RWPE2 (cell line): ENCODE results near the gene UBL3.

ENCODE experiments used
- ATAC-seq: fragments of 200-7000 bp; cut with Tn5 transposase; 3 replicates; pipeline ENCODE4 v1.9.1; 2021; ENCODE audit warnings: low read depth
- DNase-seq: peaks from one replicate; pipeline ENCODE4 v3.0.0-alpha.2; 2020; ENCODE audit warnings: low spot score
- H3K27ac ChIP-seq: fragments of 450-650 bp; 2 replicates; pipeline ENCODE4 v1.5.1; 2017; ENCODE audit warnings: mild to moderate bottlenecking; ENCODE audit not compliant: poor library complexity, severe bottlenecking
- H3K27me3 ChIP-seq: fragments of 250-450 bp; sonication (Bioruptor Pico); 2 replicates; pipeline ENCODE4 v1.5.1; 2021; ENCODE audit warnings: mild to moderate bottlenecking, moderate library complexity; ENCODE audit not compliant: insufficient read depth, poor library complexity, severe bottlenecking
- H3K36me3 ChIP-seq: fragments of 250-450 bp; sonication (Bioruptor Pico); 2 replicates; pipeline ENCODE4 v1.5.1; 2020; ENCODE audit warnings: low read depth, mild to moderate bottlenecking, moderate library complexity
- H3K4me1 ChIP-seq: fragments of 250-450 bp; sonication (Bioruptor Pico); 2 replicates; pipeline ENCODE4 v1.5.1; 2021; ENCODE audit warnings: mild to moderate bottlenecking, moderate library complexity; ENCODE audit not compliant: insufficient read depth, poor library complexity, severe bottlenecking
- H3K4me3 ChIP-seq: fragments of 250-450 bp; sonication (Bioruptor Pico); 2 replicates; pipeline ENCODE4 v1.5.1; 2021; ENCODE audit warnings: mild to moderate bottlenecking, moderate library complexity; ENCODE audit not compliant: severe bottlenecking
- H3K9me3 ChIP-seq: fragments of 250-450 bp; sonication (Bioruptor Pico); 2 replicates; pipeline ENCODE4 v1.5.1; 2021; ENCODE audit warnings: mild to moderate bottlenecking, moderate library complexity; ENCODE audit not compliant: severe bottlenecking
- TF ChIP-seq, protein P1 (sequence below): fragments of 450-650 bp; IDR thresholded peaks from one replicate; pipeline ENCODE4 v1.5.1; 2017; ENCODE audit warnings: mild to moderate bottlenecking, moderate library complexity; ENCODE audit not compliant: poor library complexity, severe bottlenecking

Gene UBL3

DNA sequence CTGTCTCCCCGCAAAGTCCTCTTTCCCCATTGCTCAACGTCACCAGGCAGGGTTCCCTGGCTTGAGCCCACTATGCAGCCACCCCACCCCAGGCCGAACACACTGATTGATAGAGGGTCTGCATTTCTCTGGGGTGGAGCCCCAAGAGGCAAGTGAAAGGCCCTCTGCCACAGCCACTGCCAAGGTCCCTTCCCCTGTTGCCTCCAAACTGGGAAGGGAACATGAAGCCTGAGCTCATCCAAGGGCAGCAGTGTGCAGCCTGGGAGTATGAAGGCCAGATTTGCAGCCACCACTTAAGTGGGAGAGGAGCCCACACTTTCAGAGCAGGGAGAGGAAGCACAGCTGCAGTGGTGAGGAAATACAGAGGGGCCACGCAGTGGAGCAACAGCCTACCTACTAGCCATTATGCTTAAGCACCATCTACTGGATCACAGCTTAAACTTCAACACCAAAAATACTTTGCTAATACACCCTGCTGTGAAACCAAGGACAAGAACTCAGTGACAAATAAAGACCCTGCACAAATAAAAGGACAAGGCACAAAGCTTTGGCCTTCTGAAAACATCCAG is 48.6 kb downstream of the UBL3 start:
- Histone ChIP-seq H3K36me3 (no peaks in the 10 kb centered on the region), H3K4me3 (no peak overlapping the region), H3K9me3 (no peaks in the 10 kb centered on the region), H3K4me1 (no peaks in the 10 kb centered on the region), H3K27ac (no peak overlapping the region), H3K27me3 (no peaks in the 10 kb centered on the region)
- TF ChIP-seq, protein P1, sequence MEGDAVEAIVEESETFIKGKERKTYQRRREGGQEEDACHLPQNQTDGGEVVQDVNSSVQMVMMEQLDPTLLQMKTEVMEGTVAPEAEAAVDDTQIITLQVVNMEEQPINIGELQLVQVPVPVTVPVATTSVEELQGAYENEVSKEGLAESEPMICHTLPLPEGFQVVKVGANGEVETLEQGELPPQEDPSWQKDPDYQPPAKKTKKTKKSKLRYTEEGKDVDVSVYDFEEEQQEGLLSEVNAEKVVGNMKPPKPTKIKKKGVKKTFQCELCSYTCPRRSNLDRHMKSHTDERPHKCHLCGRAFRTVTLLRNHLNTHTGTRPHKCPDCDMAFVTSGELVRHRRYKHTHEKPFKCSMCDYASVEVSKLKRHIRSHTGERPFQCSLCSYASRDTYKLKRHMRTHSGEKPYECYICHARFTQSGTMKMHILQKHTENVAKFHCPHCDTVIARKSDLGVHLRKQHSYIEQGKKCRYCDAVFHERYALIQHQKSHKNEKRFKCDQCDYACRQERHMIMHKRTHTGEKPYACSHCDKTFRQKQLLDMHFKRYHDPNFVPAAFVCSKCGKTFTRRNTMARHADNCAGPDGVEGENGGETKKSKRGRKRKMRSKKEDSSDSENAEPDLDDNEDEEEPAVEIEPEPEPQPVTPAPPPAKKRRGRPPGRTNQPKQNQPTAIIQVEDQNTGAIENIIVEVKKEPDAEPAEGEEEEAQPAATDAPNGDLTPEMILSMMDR, result no peak
- DNase-seq (no peak), ATAC-seq (no peak)

DNA sequence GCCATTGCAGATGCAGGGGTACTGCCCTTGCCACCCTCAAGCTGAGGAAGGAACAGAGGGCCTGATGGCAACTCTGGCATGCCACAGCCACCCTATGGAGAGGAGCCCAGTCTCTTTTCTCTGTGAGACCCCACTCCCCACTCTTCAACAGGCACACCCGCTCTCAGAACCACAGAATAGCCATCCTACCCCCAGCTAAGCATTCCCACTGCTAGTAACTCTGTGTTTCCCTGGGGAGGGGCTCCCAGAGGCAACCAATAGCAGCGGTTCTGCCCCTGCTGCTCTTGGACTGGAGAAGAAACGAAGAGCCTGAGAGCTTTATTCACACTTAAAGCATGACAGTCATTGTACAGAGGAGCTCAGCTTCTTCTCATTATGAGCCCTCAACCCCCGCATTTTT is 49.3 kb downstream of the UBL3 start:
- ATAC-seq (no peak), DNase-seq (no peak)
- H3K4me3 ChIP-seq, result no peak overlapping the region
- no peaks in the 10 kb centered on the region for H3K4me1 ChIP-seq
- H3K36me3 ChIP-seq, result no peaks in the 10 kb centered on the region
- H3K27ac ChIP-seq, result no peak overlapping the region
- no peaks in the 10 kb centered on the region for H3K27me3 ChIP-seq
- TF ChIP-seq, protein P1, result no peak
- H3K9me3 ChIP-seq, result no peaks in the 10 kb centered on the region

DNA sequence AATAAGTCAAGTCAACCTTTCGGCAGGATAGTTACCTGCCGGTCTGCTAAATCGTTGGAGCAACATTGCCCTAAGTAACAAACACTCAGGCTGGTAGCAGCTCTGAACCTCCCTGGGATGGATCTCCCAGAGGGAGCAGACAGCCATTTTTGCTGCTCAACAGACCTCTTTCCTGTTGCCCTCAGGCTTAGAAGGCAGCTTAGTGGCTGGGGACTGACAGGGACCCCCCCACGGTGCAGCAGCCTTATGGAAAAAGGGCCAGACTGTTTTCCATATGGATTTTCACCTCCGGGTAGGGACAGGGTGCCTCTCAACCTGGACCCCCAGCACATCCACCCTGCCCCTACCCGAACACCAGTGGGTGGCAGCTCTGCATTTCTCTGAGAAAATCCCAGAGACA is 49.7 kb downstream of the UBL3 start:
- Histone ChIP-seq H3K36me3 (no peaks in the 10 kb centered on the region), H3K9me3 (no peaks in the 10 kb centered on the region), H3K4me3 (no peak overlapping the region), H3K27me3 (no peaks in the 10 kb centered on the region), H3K4me1 (no peaks in the 10 kb centered on the region), H3K27ac (no peak overlapping the region)
- no peak for ATAC-seq
- no peak for DNase-seq
- TF ChIP-seq, protein P1, result no peak

DNA sequence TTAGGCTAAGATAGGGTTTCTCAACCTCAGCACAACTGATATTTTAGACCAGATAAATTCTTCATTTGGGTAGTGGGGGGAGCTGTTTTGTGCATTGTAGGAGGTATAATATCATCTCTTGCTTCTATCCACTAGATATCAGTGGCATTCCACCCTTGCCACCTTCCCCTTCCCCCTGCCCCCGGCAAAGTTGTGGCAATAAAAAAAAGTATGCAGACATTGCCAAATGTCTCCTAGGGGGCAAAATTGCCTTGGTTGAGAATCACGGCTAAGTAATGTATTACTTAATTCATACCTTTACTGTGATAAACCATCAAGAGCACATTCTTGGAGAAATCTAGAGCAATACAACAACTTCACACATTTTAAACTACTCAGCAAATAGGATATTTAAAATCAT is 51.4 kb downstream of the UBL3 start:
- H3K36me3 ChIP-seq, result no peaks in the 10 kb centered on the region
- TF ChIP-seq, protein P1, result no peak
- no peak overlapping the region for H3K27ac ChIP-seq
- ATAC-seq (no peak), DNase-seq (no peak)
- no peaks in the 10 kb centered on the region for H3K9me3 ChIP-seq
- no peaks in the 10 kb centered on the region for H3K27me3 ChIP-seq
- no peak overlapping the region for H3K4me3 ChIP-seq
- no peaks in the 10 kb centered on the region for H3K4me1 ChIP-seq

DNA sequence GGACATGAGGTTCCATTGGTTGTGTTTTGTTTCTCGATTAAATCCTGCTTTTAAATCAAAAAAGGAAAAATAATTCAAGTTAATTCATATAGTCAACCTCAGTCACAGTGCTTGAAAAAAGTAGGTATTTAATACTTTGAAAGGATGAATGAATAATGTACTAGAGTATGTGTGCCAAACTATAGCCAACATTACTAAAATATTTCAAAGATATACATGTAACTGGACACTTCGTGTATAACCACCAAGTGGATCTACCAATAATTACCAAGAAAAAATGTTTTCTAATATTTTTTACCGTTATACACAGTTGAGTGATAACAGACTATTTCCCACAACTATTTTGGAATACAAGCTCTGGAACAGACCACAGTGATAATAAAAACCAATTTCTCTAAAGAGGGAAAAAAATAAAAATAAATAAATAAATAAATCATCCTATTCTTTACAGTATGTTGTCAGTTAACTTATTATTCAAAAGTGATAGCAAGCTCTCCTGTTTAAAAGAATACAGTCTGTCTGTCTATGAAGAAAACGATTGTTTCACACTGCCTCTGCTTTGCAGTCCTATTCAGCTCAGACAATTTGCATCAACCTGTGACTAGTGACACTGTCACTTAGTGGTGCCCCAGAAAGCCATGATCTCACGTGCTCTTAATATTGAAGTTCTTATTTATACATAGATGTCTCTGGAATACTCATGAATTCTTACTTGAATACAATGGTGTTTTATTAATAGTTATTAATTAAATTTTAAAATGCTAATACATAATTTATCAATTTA is 58.2 kb downstream of the UBL3 start:
- H3K9me3 ChIP-seq, result no peaks in the 10 kb centered on the region
- H3K4me1 ChIP-seq, result no peaks in the 10 kb centered on the region
- no peaks in the 10 kb centered on the region for H3K27me3 ChIP-seq
- H3K27ac ChIP-seq, result no peak overlapping the region
- no peaks in the 10 kb centered on the region for H3K36me3 ChIP-seq
- no peak for ATAC-seq
- DNase-seq, result no peak
- no peak overlapping the region for H3K4me3 ChIP-seq
- TF ChIP-seq, protein P1, result no peak
